GM23338 (cell line): ENCODE data around the gene STAP2. TPM values are rescaled to one million over a fixed set of nuclear protein-coding genes. Genes with fewer than 3 reads are reported as not detected.

Experiments
- ATAC-seq: fragments of 200-7000 bp; cut with Tn5 transposase; 3 replicates; pipeline ENCODE4 v1.9.1; 2020
- DNase-seq: peaks from one replicate; pipeline ENCODE4 v3.0.0-alpha.2; 2015; ENCODE audit warnings: low spot score
- H2AFZ ChIP-seq: fragments of 200-600 bp; sonication (generic); 2 replicates; pipeline ENCODE4 v1.8.0; 2016; ENCODE audit warnings: antibody characterized with exemption, mild to moderate bottlenecking, moderate library complexity
- H3F3A ChIP-seq: fragments of 200-600 bp; sonication (generic); replicated peaks from 2 replicates; pipeline ENCODE4 v1.8.0; 2017; ENCODE audit warnings: antibody characterized with exemption, mixed run types, low read depth
- H3K27ac ChIP-seq: fragments of 200-600 bp; sonication (generic); 2 replicates; pipeline ENCODE4 v1.6.1; 2016; ENCODE audit warnings: low read depth
- H3K27me3 ChIP-seq: fragments of 200-600 bp; sonication (generic); 2 replicates; pipeline ENCODE4 v1.8.0; 2016; ENCODE audit warnings: mild to moderate bottlenecking, mixed run types, moderate library complexity; ENCODE audit not compliant: insufficient read depth
- H3K36me3 ChIP-seq: fragments of 200-600 bp; sonication (generic); 2 replicates; pipeline ENCODE4 v1.8.0; 2016; ENCODE audit warnings: mild to moderate bottlenecking; ENCODE audit not compliant: insufficient read depth
- H3K4me1 ChIP-seq: fragments of 200-600 bp; sonication (generic); 2 replicates; pipeline ENCODE4 v1.8.0; 2016; ENCODE audit warnings: mild to moderate bottlenecking, moderate library complexity; ENCODE audit not compliant: insufficient read depth
- H3K4me2 ChIP-seq: fragments of 200-600 bp; sonication (generic); 2 replicates; pipeline ENCODE4 v1.7.1; 2017; ENCODE audit warnings: mixed run types
- H3K4me3 ChIP-seq: fragments of 200-600 bp; sonication (generic); 2 replicates; pipeline ENCODE4 v1.6.1; 2016; ENCODE audit warnings: mixed run types
- H3K79me2 ChIP-seq: fragments of 200-600 bp; sonication (generic); replicated peaks from 2 replicates; pipeline ENCODE4 v1.8.0; 2017; ENCODE audit warnings: mild to moderate bottlenecking; ENCODE audit not compliant: insufficient read depth
- H3K9me2 ChIP-seq: fragments of 200-600 bp; sonication (generic); 2 replicates; pipeline ENCODE4 v1.8.0; 2017; ENCODE audit not compliant: insufficient read depth
- H4K20me1 ChIP-seq: fragments of 200-600 bp; sonication (generic); replicated peaks from 2 replicates; pipeline ENCODE4 v1.8.0; 2017; ENCODE audit warnings: mild to moderate bottlenecking; ENCODE audit not compliant: insufficient read depth
- H3K27ac Mint-ChIP-seq: 2 replicates; pipeline ENCODE4 v1.8.0; 2020; ENCODE audit warnings: inconsistent platforms, mild to moderate bottlenecking, moderate library complexity, mixed read lengths
- H3K27me3 Mint-ChIP-seq: 3 replicates; pipeline ENCODE4 v1.8.0; 2022; ENCODE audit warnings: low read depth, mild to moderate bottlenecking, moderate library complexity, mixed read lengths, inconsistent platforms; ENCODE audit not compliant: insufficient read depth, poor library complexity
- H3K36me3 Mint-ChIP-seq: 3 replicates; pipeline ENCODE4 v1.8.0; 2021; ENCODE audit warnings: low read depth, mild to moderate bottlenecking, inconsistent platforms, moderate library complexity, mixed read lengths
- H3K4me1 Mint-ChIP-seq: 3 replicates; pipeline ENCODE4 v1.8.0; 2020; ENCODE audit warnings: mild to moderate bottlenecking, inconsistent platforms, mixed read lengths
- H3K4me3 Mint-ChIP-seq: 3 replicates; pipeline ENCODE4 v1.8.0; 2021; ENCODE audit warnings: moderate library complexity, mild to moderate bottlenecking, inconsistent platforms, mixed read lengths
- H3K9me3 Mint-ChIP-seq: 3 replicates; pipeline ENCODE4 v1.8.0; 2020; ENCODE audit warnings: moderate library complexity, mild to moderate bottlenecking, inconsistent platforms, mixed read lengths
- CREB1 ChIP-seq: fragments of 250-450 bp; sonication (Bioruptor Pico); IDR thresholded peaks from 2 replicates; pipeline ENCODE4 v1.5.0; 2020; ENCODE audit warnings: low read depth, mild to moderate bottlenecking, moderate library complexity
- CTCF ChIP-seq, 2 experiments: fragments of 200-600 bp in 1 of 2; sonication (generic) in 1 of 2; conservative IDR thresholded peaks; 2 replicates each; pipeline versions ENCODE4 v1.5.1 to v1.6.1; 2016 to 2017; ENCODE audit warnings: antibody characterized with exemption in 2 of 2, low read depth in 2 of 2, mild to moderate bottlenecking in 2 of 2, moderate library complexity in 1 of 2
- ETS1 ChIP-seq: IDR thresholded peaks from 2 replicates; pipeline ENCODE4 v1.6.1; 2016; ENCODE audit warnings: antibody characterized with exemption
- EZH2 ChIP-seq: fragments of 200-600 bp; sonication (generic); IDR thresholded peaks from one replicate; pipeline ENCODE4 v1.8.0; 2017; ENCODE audit warnings: antibody characterized with exemption, mild to moderate bottlenecking, low read depth; ENCODE audit not compliant: unreplicated experiment
- EZH2phosphoT487 ChIP-seq: fragments of 200-600 bp; sonication (generic); IDR thresholded peaks from one replicate; pipeline ENCODE4 v1.8.1; 2018; ENCODE audit warnings: antibody characterized with exemption; ENCODE audit not compliant: unreplicated experiment
- JUNB ChIP-seq: IDR thresholded peaks from one replicate; pipeline ENCODE4 v1.6.1; 2016; ENCODE audit warnings: antibody characterized with exemption; ENCODE audit not compliant: unreplicated experiment
- NANOG ChIP-seq: IDR thresholded peaks from 2 replicates; pipeline ENCODE4 v1.6.1; 2016; ENCODE audit warnings: antibody characterized with exemption, borderline replicate concordance
- POLR2AphosphoS5 ChIP-seq: IDR thresholded peaks from 2 replicates; pipeline ENCODE4 v1.6.1; 2016; ENCODE audit warnings: antibody characterized with exemption, low read depth
- REST ChIP-seq: IDR thresholded peaks from one replicate; pipeline ENCODE4 v1.6.1; 2018; ENCODE audit warnings: antibody characterized with exemption; ENCODE audit not compliant: unreplicated experiment
- STAT1 ChIP-seq: IDR thresholded peaks from one replicate; pipeline ENCODE4 v1.6.1; 2016; ENCODE audit warnings: antibody characterized with exemption; ENCODE audit not compliant: unreplicated experiment
- ZNF114 ChIP-seq: fragments of 250-450 bp; sonication (Bioruptor Pico); IDR thresholded peaks from 2 replicates; pipeline ENCODE4 v1.5.0; 2020; ENCODE audit warnings: mild to moderate bottlenecking, moderate library complexity
- ZNF331 ChIP-seq: fragments of 250-450 bp; sonication (Bioruptor Pico); IDR thresholded peaks from 2 replicates; pipeline ENCODE4 v1.5.0; 2020; ENCODE audit warnings: low read depth, mild to moderate bottlenecking, moderate library complexity
- ZNF462 ChIP-seq: fragments of 250-450 bp; sonication (Bioruptor Pico); IDR thresholded peaks from 2 replicates; pipeline ENCODE4 v1.5.0; 2020; ENCODE audit warnings: mild to moderate bottlenecking, moderate library complexity
- polyA plus RNA-seq: library from polyadenylated mRNA; unstranded; fragments of >200 nt; fragmentation: Nextera tagmentation; extraction: Ambion mirVana; gene quantifications from 2 replicates; pipeline ENCODE4 v1.2.1, GENCODE V29; 2016
- total RNA-seq: library from RNA; depleted of rRNA; stranded (reverse); fragments of >200 nt; shearing (Covaris generic); gene quantifications from 2 replicates; pipeline ENCODE4 v1.2.3, GENCODE V29; 2014

The STAP2 gene
- total and polyA plus RNA-seq, 2 experiments from 2014 or later = 15.1 to 20.7 TPM

GRCh38 chr19:4320419-4320818 lies 18.2 kb downstream of the STAP2 start:
- H3K27ac ChIP-seq = no peak overlapping the region
- no peaks in the 10 kb centered on the region for H3K79me2 ChIP-seq
- H3K4me2 ChIP-seq = no peak overlapping the region
- no peaks in the 10 kb centered on the region for H3K9me2 ChIP-seq
- TF ChIP-seq NANOG (no peak), REST (no peak), ZNF331 (CRISPR knock-in tag) (no peak), CTCF (conservative IDR thresholded peaks at IDR 0.05; ENCODE audit: low read depth in 2 of 2) (no peak), EZH2 (no peak), STAT1 (no peak), ETS1 (no peak), ZNF462 (CRISPR knock-in tag) (no peak), EZH2phosphoT487 (no peak), JUNB (no peak), CREB1 (CRISPR knock-in tag) (no peak), ZNF114 (no peak), POLR2AphosphoS5 (no peak)
- H2AFZ ChIP-seq = no peak overlapping the region
- no peaks in the 10 kb centered on the region for H3K4me1 Mint-ChIP-seq
- no peak for ATAC-seq
- no peaks in the 10 kb centered on the region; the same call in 1 of the 2 replicates for H4K20me1 ChIP-seq
- no peaks in the 10 kb centered on the region for H3K27me3 ChIP-seq
- H3F3A ChIP-seq = no peaks in the 10 kb centered on the region
- H3K4me1 ChIP-seq = no peaks in the 10 kb centered on the region
- DNase-seq = no peak
- H3K9me3 Mint-ChIP-seq = peaks cover 30% of the 10 kb centered on the region
- peaks cover 19% of the 10 kb centered on the region for H3K27me3 Mint-ChIP-seq
- peaks cover 3% of the 10 kb centered on the region; the same call in 1 of the 2 replicates for H3K36me3 ChIP-seq
- no peak overlapping the region; the same call in 2 of the 3 replicates for H3K4me3 Mint-ChIP-seq
- no peak overlapping the region for H3K4me3 ChIP-seq
- H3K36me3 Mint-ChIP-seq = peaks cover 70% of the 10 kb centered on the region
- no peak overlapping the region for H3K27ac Mint-ChIP-seq
